Mesothelial cell of epicardium (in vitro differentiated cells): ENCODE data around the gene PSMG2. TPM values are rescaled to one million over a fixed set of nuclear protein-coding genes. Genes with fewer than 3 reads are reported as not detected.

Experiments
- DNase-seq, 2 experiments: peaks; one replicate each; pipeline ENCODE4 v3.0.0; 2021; ENCODE audit warnings: low spot score in 2 of 2; ENCODE audit not compliant: unreplicated experiment in 2 of 2
- H3K27ac Mint-ChIP-seq: 2 replicates; pipeline ENCODE4 v1.8.0; 2021; ENCODE audit warnings: mixed read lengths
- H3K27me3 Mint-ChIP-seq: 2 replicates; pipeline ENCODE4 v1.8.0; 2021; ENCODE audit warnings: low read depth, mixed read lengths
- H3K36me3 Mint-ChIP-seq: 2 replicates; pipeline ENCODE4 v1.8.0; 2021; ENCODE audit warnings: mixed read lengths
- H3K4me1 Mint-ChIP-seq: 2 replicates; pipeline ENCODE4 v1.8.0; 2021; ENCODE audit warnings: mixed read lengths
- H3K4me3 Mint-ChIP-seq: 2 replicates; pipeline ENCODE4 v1.8.0; 2021; ENCODE audit warnings: mild to moderate bottlenecking, moderate library complexity, mixed read lengths
- H3K9me3 Mint-ChIP-seq: 2 replicates; pipeline ENCODE4 v1.8.0; 2021; ENCODE audit warnings: mixed read lengths
- total RNA-seq: library from RNA; stranded (reverse); gene quantifications from 3 replicates; pipeline ENCODE4 v1.2.1, GENCODE V29; 2021
- TF ChIP-seq, protein P1 (sequence below): fragments of 200-600 bp; sonication (generic); IDR thresholded peaks from one replicate; pipeline ENCODE4 v1.5.0; 2021; ENCODE audit warnings: antibody characterized with exemption; ENCODE audit not compliant: unreplicated experiment

PSMG2 gene, protein sequence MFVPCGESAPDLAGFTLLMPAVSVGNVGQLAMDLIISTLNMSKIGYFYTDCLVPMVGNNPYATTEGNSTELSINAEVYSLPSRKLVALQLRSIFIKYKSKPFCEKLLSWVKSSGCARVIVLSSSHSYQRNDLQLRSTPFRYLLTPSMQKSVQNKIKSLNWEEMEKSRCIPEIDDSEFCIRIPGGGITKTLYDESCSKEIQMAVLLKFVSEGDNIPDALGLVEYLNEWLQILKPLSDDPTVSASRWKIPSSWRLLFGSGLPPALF
- 55.3 to 59.0 TPM (median 58.5 TPM) in 3 replicates for total RNA-seq

DNA sequence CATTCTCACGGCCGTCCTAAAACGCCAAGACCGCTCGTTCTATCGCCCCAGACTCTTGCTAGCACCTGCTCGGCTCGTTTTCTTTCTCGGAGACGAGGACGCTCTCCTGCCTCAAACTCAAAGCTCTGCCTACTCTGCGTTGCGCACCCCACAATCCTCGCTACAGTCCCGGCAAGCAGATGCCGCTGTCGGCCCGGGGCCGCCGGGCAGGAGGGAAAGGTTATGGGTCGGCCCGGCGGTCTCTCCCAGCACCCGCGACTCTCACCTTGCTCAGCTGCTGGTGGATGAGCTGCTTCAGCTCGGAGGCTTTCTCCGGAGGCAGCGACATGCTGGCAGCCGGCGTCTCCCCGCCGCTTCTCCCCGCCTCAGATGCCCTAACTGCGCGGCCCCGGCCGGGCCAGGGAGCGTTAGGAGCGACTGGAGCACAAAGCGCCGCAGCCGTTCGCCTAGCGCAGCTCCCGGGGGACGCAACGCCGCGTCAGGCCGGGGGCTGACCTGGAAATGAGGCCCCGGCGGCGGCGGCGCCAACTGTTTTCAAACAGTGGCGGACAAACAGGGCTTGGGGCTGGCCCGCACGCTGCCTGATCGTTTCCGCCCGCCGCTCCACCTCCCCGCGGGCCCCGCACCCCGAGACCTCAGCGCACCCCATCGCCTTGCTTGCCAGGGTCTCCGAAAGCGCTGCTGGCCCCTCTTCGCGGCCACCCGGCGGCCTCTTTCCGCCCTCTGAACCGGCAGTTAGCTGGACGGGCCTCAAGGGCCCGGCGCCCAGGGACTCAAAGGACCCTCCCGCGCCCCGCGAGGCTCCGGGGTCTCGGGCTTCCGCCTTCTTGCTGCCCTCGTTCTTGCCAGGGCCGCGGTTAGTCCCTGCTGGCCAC is at the start of gene PSMG2, which contains the start of gene CEP76:
PSMG2 (plus strand) TSS at position 822 of the 875 bp plus-strand sequence. CDS start 66 bp downstream, outside the sequence.
CEP76 (minus strand) TSS at position 503 of the 875 bp plus-strand sequence; CDS start at position 328, 175 bp downstream.
- DNase-seq, result peak; percentile 65 to 85
- Mint-ChIP-seq H3K36me3 (peaks cover 15% of the 10 kb centered on the region), H3K4me1 (peaks cover 29% of the 10 kb centered on the region), H3K27me3 (no peaks in the 10 kb centered on the region), H3K27ac (peak within 1 kb of the TSS; percentile 97), H3K4me3 (peak within 1 kb of the TSS; percentile 90), H3K9me3 (no peaks in the 10 kb centered on the region)
- TF ChIP-seq, protein P1, sequence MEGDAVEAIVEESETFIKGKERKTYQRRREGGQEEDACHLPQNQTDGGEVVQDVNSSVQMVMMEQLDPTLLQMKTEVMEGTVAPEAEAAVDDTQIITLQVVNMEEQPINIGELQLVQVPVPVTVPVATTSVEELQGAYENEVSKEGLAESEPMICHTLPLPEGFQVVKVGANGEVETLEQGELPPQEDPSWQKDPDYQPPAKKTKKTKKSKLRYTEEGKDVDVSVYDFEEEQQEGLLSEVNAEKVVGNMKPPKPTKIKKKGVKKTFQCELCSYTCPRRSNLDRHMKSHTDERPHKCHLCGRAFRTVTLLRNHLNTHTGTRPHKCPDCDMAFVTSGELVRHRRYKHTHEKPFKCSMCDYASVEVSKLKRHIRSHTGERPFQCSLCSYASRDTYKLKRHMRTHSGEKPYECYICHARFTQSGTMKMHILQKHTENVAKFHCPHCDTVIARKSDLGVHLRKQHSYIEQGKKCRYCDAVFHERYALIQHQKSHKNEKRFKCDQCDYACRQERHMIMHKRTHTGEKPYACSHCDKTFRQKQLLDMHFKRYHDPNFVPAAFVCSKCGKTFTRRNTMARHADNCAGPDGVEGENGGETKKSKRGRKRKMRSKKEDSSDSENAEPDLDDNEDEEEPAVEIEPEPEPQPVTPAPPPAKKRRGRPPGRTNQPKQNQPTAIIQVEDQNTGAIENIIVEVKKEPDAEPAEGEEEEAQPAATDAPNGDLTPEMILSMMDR, result no peak

DNA sequence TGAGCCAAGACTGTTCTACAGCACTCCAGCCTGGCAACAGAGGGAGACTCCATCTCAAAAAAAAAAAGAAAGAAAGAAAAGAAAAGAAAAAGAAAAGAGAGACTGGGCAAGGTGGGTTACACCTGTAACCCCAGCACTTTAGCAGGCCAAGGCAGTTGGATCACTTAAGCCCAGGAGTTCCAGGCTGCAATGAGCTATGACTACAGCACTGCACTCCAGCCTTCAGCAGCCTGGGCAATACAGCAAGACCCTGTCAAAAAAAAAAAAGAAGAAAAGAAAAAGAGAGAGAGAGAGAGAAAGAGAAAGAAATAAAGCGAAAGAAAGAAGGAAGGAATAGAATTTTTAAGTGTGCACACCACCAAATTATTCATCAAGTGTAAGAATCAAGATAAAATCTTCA is 47.9 kb upstream of the PSMG2 start:
- Mint-ChIP-seq H3K27ac (peak overlapping the region; percentile 41), H3K4me1 (peaks cover 39% of the 10 kb centered on the region), H3K4me3 (peak overlapping the region; percentile 32), H3K36me3 (no peaks in the 10 kb centered on the region), H3K27me3 (peaks cover 5% of the 10 kb centered on the region), H3K9me3 (no peaks in the 10 kb centered on the region)
- TF ChIP-seq, protein P1, result no peak
- no peak for DNase-seq

DNA sequence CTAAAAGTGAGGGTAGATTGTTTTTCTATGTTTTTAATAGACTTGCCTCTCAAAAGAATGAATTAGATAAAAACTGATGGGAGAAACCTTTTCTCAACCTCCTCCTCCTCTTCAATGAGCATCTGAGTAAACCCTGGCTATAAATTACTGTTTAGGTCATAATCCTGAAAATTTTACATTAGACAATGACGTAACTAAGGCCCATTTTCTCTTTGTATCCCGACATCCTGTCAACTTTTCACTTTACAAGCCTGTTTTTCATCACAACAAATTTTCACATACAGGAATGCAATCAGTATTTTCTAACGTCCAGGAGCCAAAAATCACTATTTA is 46.3 kb upstream of the PSMG2 start:
- peak overlapping the region; percentile 68 for H3K4me3 Mint-ChIP-seq
- H3K27ac Mint-ChIP-seq, result peak overlapping the region; percentile 80
- peaks cover 5% of the 10 kb centered on the region for H3K27me3 Mint-ChIP-seq
- DNase-seq, result no peak
- H3K9me3 Mint-ChIP-seq, result no peaks in the 10 kb centered on the region
- H3K36me3 Mint-ChIP-seq, result no peaks in the 10 kb centered on the region
- peaks cover 40% of the 10 kb centered on the region for H3K4me1 Mint-ChIP-seq
- TF ChIP-seq, protein P1, result no peak

DNA sequence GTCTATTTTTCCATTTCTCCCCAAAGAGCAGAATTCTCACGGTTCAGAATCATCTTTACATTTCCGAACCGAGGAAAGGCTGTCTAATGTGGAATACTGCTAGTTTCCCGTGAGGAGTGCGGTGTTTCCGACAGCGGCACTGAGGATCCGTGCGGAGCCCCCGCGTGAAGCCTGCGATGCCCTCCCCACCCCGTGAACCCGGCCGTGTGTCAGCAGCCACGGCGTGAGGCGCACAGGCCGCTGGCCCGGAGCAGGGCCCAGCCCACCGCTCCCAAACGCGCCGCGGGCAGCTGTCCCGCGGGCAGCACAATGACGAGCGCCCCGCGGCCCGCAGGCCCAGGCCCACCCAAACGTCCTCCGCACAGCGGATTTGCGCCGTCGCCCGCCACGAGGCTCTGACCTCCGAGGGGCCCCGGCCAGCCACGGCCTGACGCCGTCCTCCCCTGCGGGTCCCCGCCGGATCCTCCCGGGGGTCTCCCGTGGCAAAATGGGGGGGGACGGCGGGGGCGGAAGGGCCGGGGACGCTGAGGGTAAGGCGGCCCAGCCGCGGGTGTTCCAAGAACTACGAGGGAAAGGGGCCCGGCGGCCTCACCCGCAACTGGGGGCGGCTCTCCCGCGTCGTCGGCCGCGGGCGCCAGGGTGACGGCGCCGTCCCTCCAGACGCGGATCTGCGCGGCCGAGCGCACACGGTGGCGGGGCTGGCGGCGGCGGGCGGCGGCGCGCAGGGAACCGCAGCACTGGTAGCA is 45.7 kb upstream of the PSMG2 start:
- H3K4me1 Mint-ChIP-seq, result peaks cover 34% of the 10 kb centered on the region
- H3K27ac Mint-ChIP-seq, result peak overlapping the region; percentile 80
- H3K27me3 Mint-ChIP-seq, result peaks cover 5% of the 10 kb centered on the region
- no peaks in the 10 kb centered on the region for H3K9me3 Mint-ChIP-seq
- DNase-seq, result peak; percentile 24 to 66
- TF ChIP-seq, protein P1, result no peak
- peak overlapping the region; percentile 68 for H3K4me3 Mint-ChIP-seq
- no peaks in the 10 kb centered on the region for H3K36me3 Mint-ChIP-seq

DNA sequence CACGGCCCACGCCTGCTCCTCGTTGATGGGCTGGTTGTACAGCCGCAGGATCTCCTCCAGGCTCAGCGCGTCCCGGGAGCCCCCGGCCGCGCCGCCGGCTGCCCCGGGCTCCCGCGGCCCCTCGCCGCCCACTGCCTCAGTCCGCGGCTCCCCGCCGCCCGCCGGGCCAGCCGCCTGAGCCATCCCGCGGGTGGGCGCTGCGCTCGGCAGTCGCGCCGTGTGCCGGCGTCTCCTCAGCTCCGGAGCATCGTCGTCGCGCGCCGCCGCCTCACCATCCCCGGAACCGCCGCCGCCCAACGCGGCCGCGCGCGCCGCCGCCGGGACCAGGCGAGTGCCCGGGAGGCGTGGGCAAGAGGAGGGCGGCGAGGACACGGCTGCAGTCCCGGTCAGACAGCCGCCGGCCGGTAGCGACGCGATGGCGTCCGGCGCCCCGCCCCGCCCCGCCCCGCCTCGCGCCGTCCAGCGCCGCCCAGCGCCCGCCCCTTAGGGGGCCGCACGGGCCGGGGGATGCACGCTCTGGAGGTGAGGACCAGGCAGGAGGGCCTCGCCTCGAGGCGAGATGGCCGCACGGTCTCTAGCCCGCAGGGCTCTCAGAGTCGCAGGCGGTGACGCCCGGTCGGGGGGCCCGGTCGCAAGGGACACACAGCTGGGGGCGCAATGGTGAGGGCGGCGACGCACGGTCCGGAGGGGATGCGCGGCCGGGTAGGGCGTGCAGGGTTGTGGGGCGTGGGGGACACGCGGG is 45.0 kb upstream of the PSMG2 start, which contains the start of gene SPIRE1:
SPIRE1 (minus strand) TSS at position 424 of the 742 bp plus-strand sequence; CDS start at position 183, 241 bp downstream.
- H3K27ac Mint-ChIP-seq, result peak within 1 kb of the TSS; percentile 54
- peak within 1 kb of the TSS; percentile 75 for H3K4me3 Mint-ChIP-seq
- DNase-seq, result peak; percentile 34 to 56
- H3K9me3 Mint-ChIP-seq, result no peaks in the 10 kb centered on the region
- peaks cover 5% of the 10 kb centered on the region for H3K27me3 Mint-ChIP-seq
- H3K36me3 Mint-ChIP-seq, result no peaks in the 10 kb centered on the region
- peaks cover 28% of the 10 kb centered on the region for H3K4me1 Mint-ChIP-seq
- TF ChIP-seq, protein P1, result no peak
